Measurements from ENCODE around the gene PARP12.

PARP12 gene

DNA sequence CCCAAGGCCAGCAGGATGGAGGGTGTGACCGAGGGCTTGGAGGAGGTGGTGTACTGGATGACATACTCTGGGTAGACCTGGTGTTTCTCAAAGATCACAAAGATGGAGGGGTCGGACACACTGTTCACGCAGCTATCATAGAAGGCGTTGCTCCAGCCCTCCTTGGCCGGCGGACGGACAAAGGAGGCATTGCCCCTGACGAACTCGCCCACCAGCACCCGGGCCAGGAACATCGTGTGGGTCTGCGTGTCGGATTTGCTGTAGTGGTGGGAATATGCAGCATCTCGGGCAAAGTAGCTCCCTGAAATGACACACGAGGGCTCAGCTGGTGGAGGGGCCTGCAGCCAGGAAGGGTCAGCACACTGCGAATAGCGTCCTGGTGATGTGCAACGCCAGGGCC is 38.2 kb downstream of the PARP12 start:
- TF ChIP-seq, protein P1, sequence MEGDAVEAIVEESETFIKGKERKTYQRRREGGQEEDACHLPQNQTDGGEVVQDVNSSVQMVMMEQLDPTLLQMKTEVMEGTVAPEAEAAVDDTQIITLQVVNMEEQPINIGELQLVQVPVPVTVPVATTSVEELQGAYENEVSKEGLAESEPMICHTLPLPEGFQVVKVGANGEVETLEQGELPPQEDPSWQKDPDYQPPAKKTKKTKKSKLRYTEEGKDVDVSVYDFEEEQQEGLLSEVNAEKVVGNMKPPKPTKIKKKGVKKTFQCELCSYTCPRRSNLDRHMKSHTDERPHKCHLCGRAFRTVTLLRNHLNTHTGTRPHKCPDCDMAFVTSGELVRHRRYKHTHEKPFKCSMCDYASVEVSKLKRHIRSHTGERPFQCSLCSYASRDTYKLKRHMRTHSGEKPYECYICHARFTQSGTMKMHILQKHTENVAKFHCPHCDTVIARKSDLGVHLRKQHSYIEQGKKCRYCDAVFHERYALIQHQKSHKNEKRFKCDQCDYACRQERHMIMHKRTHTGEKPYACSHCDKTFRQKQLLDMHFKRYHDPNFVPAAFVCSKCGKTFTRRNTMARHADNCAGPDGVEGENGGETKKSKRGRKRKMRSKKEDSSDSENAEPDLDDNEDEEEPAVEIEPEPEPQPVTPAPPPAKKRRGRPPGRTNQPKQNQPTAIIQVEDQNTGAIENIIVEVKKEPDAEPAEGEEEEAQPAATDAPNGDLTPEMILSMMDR (IDR thresholded peaks at IDR 0.05; ENCODE audit: insufficient read depth, low read depth, low read length, missing control alignments): no peak
- no peak for DNase-seq (ENCODE audit: low read depth)
- no peak overlapping the region for H3K4me3 ChIP-seq (ENCODE audit: low read depth, low read length)

DNA sequence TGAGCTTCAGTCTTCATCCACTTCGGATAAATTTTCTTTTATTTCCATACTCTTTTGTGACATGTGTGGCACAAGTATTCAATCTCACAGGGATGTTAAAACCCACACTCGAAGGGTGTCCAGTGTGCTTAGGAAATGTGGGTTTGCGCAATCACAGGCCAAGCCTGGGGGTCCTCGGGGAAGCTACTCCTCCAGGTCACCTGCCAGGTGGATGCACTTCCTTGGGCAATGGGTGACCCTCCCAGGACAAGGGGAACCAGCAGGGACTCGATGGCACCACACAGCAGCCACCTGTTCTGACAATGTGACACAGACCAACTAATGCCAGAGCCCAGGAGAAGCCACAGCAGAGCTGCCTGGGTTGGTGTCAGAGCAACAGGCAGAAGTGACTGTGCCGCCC is 39.0 kb downstream of the PARP12 start:
- no peak overlapping the region for H3K4me3 ChIP-seq (ENCODE audit: low read depth, low read length)
- TF ChIP-seq, protein P1 (IDR thresholded peaks at IDR 0.05; ENCODE audit: insufficient read depth, low read depth, low read length, missing control alignments): no peak
- DNase-seq (ENCODE audit: low read depth): no peak

DNA sequence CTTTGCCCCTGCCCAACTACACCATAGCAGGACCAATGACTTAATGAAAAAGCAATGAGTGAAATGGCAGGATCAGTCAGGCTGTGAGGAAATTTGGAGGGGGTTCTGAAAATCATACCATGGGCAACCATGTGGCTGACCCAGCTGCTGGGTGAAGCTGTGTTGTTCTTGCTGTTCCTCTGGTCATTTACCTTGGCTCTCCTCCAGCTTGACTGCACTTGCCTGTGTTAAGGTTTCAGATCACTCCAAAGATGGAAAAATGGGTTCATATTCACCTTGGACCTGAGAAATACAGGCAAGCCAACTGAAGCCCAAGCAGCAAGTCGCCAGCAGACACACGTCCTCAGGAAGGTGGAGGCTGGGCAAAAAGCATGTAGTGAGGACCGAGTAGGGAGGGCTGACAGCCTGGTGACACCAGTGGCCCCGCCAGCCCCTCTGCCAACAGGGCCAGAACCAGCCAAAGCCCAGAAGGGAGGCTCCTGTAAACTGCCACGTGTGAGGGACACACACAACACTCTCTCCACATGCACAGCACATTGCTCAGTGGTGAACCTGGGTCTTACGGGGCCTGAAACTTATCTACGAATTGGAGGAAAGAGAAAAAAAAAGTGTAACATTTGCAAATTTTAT is 40.1 kb downstream of the PARP12 start:
- no peak overlapping the region for H3K4me3 ChIP-seq (ENCODE audit: low read depth, low read length)
- TF ChIP-seq, protein P1 (IDR thresholded peaks at IDR 0.05; ENCODE audit: insufficient read depth, low read depth, low read length, missing control alignments): no peak
- no peak for DNase-seq (ENCODE audit: low read depth)

DNA sequence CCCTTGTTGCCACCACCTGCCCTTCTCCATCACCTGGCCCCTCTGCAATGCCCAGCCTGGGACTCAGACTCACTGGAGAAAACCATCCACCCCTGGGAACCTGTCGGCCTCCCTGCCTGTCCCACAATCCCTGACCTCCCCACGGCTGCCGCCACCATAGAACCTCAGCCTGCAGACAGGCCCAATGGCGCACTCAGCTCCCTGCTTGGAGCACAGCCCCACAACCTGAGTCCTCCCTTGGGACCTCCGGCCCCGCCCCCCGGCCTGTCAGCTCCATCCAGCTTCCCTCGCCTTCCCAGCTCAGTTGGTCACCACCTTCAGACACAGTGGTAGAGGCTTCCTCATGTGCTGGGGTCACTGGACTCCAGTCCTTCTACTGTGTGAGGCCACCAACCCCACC is 41.1 kb downstream of the PARP12 start:
- no peak overlapping the region for H3K4me3 ChIP-seq (ENCODE audit: low read depth, low read length)

DNA sequence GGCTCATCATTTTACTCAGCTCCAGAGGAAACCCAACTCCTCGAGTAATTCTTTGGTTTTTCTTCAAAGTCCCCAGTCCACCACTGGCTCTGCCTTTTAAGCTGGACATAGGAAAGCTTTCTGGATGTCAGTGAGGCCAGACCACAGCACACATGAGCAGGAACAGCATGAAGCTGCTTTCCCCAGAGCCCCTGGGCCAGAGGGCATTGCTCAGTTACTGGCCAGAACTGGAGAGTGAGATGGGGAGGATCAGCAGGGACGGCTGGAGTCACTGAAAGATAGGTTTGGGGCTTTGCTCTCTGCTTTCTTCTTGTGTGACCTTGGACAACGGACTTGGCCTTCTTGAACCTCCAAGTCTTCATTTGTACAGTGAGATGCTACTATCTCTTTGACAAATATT is 43.1 kb downstream of the PARP12 start:
- no peak overlapping the region for H3K4me3 ChIP-seq (ENCODE audit: low read depth, low read length)
- DNase-seq (ENCODE audit: low read depth): no peak
- TF ChIP-seq, protein P1 (IDR thresholded peaks at IDR 0.05; ENCODE audit: insufficient read depth, low read depth, low read length, missing control alignments): no peak

More for the DNA sequence above, 41.1 kb downstream of the PARP12 start:
- no peak for DNase-seq (ENCODE audit: low read depth)
- TF ChIP-seq, protein P1 (IDR thresholded peaks at IDR 0.05; ENCODE audit: insufficient read depth, low read depth, low read length, missing control alignments): no peak

DNA sequence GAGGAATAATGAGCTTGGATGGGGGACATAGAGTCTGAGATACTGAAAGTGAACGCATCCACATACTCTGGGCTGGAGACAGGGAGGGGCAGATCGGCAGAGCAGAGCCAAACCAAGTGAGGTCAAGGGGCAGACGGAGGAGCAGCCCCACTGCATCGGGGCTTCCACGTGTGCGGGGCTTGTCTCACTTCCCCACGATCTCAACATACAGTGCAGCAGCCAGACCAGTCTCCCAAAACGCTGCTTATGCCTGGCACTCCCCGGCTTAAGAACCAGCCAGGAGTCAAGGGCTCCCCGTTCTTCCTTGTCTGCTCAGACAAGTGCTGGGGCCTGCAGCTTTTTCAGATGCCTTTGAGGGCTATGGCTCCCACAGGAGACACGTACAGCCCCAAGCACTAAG is 43.6 kb downstream of the PARP12 start:
- H3K4me3 ChIP-seq (ENCODE audit: low read depth, low read length): no peak overlapping the region
- TF ChIP-seq, protein P1 (IDR thresholded peaks at IDR 0.05; ENCODE audit: insufficient read depth, low read depth, low read length, missing control alignments): no peak
- DNase-seq (ENCODE audit: low read depth): no peak

Measured in GM12865 (cell line).